Measurements from ENCODE around the gene DDX25.
A peak's percentile ranks its signal among the peaks of the same experiment; 100 is the strongest.

DNA sequence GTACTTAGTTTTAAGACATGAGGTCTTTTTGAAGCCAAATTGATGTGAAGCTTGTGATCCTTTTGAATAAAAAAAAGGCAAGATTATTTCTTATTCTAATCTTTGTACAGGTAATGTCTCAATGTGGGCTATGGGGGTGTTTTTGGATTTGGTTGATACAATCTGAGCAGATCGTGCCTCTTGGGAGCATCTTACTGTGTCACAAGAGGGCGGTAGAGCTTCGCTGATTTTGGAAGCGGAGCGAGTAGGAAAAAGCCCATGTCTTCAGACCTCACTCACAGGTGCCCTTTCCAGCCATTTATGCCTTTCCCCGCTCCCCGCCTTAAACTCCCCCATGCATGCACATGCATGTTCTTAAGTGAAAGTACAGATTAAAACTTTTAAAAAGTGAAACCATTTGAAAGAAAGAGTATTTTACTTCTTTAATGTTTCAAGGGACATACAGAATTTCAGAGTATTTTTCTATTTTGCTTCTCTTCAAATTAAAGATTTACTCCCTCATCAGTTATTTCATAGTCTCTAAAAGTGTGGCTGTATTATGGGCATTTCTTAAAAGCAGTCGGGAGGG is 18.8 kb downstream of the DDX25 start:
- TF ChIP-seq, protein P1, sequence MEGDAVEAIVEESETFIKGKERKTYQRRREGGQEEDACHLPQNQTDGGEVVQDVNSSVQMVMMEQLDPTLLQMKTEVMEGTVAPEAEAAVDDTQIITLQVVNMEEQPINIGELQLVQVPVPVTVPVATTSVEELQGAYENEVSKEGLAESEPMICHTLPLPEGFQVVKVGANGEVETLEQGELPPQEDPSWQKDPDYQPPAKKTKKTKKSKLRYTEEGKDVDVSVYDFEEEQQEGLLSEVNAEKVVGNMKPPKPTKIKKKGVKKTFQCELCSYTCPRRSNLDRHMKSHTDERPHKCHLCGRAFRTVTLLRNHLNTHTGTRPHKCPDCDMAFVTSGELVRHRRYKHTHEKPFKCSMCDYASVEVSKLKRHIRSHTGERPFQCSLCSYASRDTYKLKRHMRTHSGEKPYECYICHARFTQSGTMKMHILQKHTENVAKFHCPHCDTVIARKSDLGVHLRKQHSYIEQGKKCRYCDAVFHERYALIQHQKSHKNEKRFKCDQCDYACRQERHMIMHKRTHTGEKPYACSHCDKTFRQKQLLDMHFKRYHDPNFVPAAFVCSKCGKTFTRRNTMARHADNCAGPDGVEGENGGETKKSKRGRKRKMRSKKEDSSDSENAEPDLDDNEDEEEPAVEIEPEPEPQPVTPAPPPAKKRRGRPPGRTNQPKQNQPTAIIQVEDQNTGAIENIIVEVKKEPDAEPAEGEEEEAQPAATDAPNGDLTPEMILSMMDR (conservative IDR thresholded peaks at IDR 0.05; ENCODE audit: low read depth, low read length), result peak; percentile 83
- TF ChIP-seq MAZ (IDR thresholded peaks at IDR 0.05; ENCODE audit: borderline replicate concordance, low read depth, low read length) (no peak), MXI1 (IDR thresholded peaks at IDR 0.05; ENCODE audit: borderline replicate concordance, low read depth, low read length) (no peak), POLR2A (IDR thresholded peaks at IDR 0.05; ENCODE audit: low read depth, low read length) (no peak), CHD1 (IDR thresholded peaks at IDR 0.05; ENCODE audit: low read depth, low read length) (no peak), RAD21 (IDR thresholded peaks at IDR 0.05; ENCODE audit: low read length) (peak; percentile 93), RFX5 (IDR thresholded peaks at IDR 0.05; ENCODE audit: low read depth, low read length) (no peak)

All from IMR-90 (cell line).